Astrocyte (in vitro differentiated cells and primary cell): Measurements from ENCODE around the gene NR1H3.

Source experiments
- CTCF ChIP-seq: IDR thresholded peaks from 2 replicates; pipeline ENCODE4 v1.5.1; 2011; ENCODE audit warnings: low read depth, mild to moderate bottlenecking, inconsistent platforms, low read length, moderate library complexity; ENCODE audit not compliant: insufficient read depth
- EZH2 ChIP-seq: IDR thresholded peaks from 2 replicates; pipeline ENCODE4 v1.6.1; 2012; ENCODE audit warnings: mild to moderate bottlenecking, low read length, inconsistent platforms; ENCODE audit not compliant: insufficient read depth

- TF ChIP-seq CTCF (no peak), EZH2 (no peak)
These were observed 45.1 kb downstream of the NR1H3 start for GRCh38 chr11:47302853-47303252.
